SKM-1 treated with dmso at 0.1 percent for 144 hours (cell line): Measurements from ENCODE around the gene IL36B.

Experiments used
- DNase-seq: peaks from one replicate; lab custom pipeline; 2025; ENCODE audit not compliant: unreplicated experiment; lab: John Stamatoyannopoulos, UW

IL36B gene

GRCh38 chr2:113056521-113056920, 3.9 kb upstream of the IL36B start:
- DNase-seq = no peak

- no peak for DNase-seq
These were observed 1.4 kb upstream of the IL36B start for GRCh38 chr2:113054066-113054465.

- no peak for DNase-seq
These were observed 999 bp upstream of the IL36B start for GRCh38 chr2:113053666-113054065.

GRCh38 chr2:113050921-113051895, 1.5 kb downstream of the IL36B start:
- no peak for DNase-seq

GRCh38 chr2:113046465-113046864, 6.2 kb downstream of the IL36B start:
- DNase-seq = no peak

GRCh38 chr2:113041871-113042270, 10.8 kb downstream of the IL36B start:
- no peak for DNase-seq

GRCh38 chr2:113039719-113040118, 12.9 kb downstream of the IL36B start:
- DNase-seq = no peak

- DNase-seq = no peak
These were observed 13.5 kb downstream of the IL36B start for GRCh38 chr2:113039158-113039557.

GRCh38 chr2:113038291-113038690, 14.4 kb downstream of the IL36B start:
- DNase-seq = no peak

GRCh38 chr2:113036763-113037162, 15.9 kb downstream of the IL36B start:
- DNase-seq = no peak

- no peak for DNase-seq
These were observed 18.7 kb downstream of the IL36B start for GRCh38 chr2:113034016-113034415.

GRCh38 chr2:113032737-113033136, 19.9 kb downstream of the IL36B start:
- no peak for DNase-seq

GRCh38 chr2:113028112-113028511, 24.6 kb downstream of the IL36B start:
- peak; percentile 7 for DNase-seq

- DNase-seq = no peak
These were observed 25.0 kb downstream of the IL36B start for GRCh38 chr2:113027691-113028090.

GRCh38 chr2:113025737-113026136, 26.9 kb downstream of the IL36B start:
- peak; percentile 17 for DNase-seq

- DNase-seq = no peak
These were observed 27.9 kb downstream of the IL36B start for GRCh38 chr2:113024764-113025163.

GRCh38 chr2:113021312-113021711, 31.4 kb downstream of the IL36B start:
- no peak for DNase-seq

- no peak for DNase-seq
These were observed 34.2 kb downstream of the IL36B start for GRCh38 chr2:113018509-113018908.

GRCh38 chr2:113015655-113016054, 37.0 kb downstream of the IL36B start:
- DNase-seq = no peak

GRCh38 chr2:113015042-113015441, 37.6 kb downstream of the IL36B start:
- DNase-seq = no peak

GRCh38 chr2:113014067-113014466, 38.6 kb downstream of the IL36B start:
- no peak for DNase-seq

GRCh38 chr2:113013336-113013661, 39.4 kb downstream of the IL36B start:
- no peak for DNase-seq
